Measurements from ENCODE around the gene HDGF. TPM values are rescaled to one million over a fixed set of nuclear protein-coding genes. Genes with fewer than 3 reads are reported as not detected.

HDGF gene
- total and polyA plus RNA-seq, 2 of the 8 experiments (the other 6 are each of a cell fraction or from before 2014, with no cell fraction given) = 145 to 391 TPM

- Histone ChIP-seq H3K4me2 (ENCODE audit: insufficient read depth in 1 of 2, low read depth in 2 of 2, low read length in 2 of 2) (no peak overlapping the region), H3K79me2 (ENCODE audit: control insufficient read depth in 1 of 2, insufficient read depth in 2 of 2, low read length in 2 of 2) (no peaks in the 10 kb centered on the region), H4K8ac (ENCODE audit: extremely low read depth, insufficient read depth, low read length) (no peak overlapping the region), H3K79me1 (ENCODE audit: low read depth, low read length) (peaks cover 3% of the 10 kb centered on the region), H3K23ac (ENCODE audit: insufficient read length) (no peak overlapping the region), H4K5ac (ENCODE audit: insufficient read length, low read depth, low read length) (no peak overlapping the region), H3K4ac (replicated peaks; ENCODE audit: insufficient read length, low read depth, low read length) (no peak overlapping the region), H3K27me3 (replicated peaks in 1 of 4; ENCODE audit: control insufficient read depth in 3 of 4, extremely low read depth in 1 of 4, insufficient read depth in 3 of 4, low read length in 3 of 4) (no peaks in the 10 kb centered on the region), H2AK5ac (ENCODE audit: low read depth, low read length) (no peak overlapping the region), H3K14ac (ENCODE audit: insufficient read length) (no peak overlapping the region), H3K4me1 (replicated peaks in 1 of 4; ENCODE audit: control insufficient read depth in 3 of 4, insufficient read depth in 4 of 4, low read length in 3 of 4) (no peaks in the 10 kb centered on the region), H3K9ac (replicated peaks in 1 of 4; ENCODE audit: extremely low read depth in 1 of 4, low read depth in 3 of 4, low read length in 3 of 4) (no peak overlapping the region), H2BK20ac (ENCODE audit: low read length) (no peak overlapping the region), H3K36me3 (ENCODE audit: control insufficient read depth in 2 of 4, insufficient read depth in 4 of 4, low read length in 3 of 4) (peaks cover 28 to 77% (median 63%) of the 10 kb centered on the region in 4 experiments), H2BK12ac (ENCODE audit: low read depth, low read length) (no peak overlapping the region), H3K23me2 (ENCODE audit: low read depth, low read length) (0 out of 2 replicates have a peak, but pooled peaks cover 2% of the 10 kb centered on the region), H2BK5ac (ENCODE audit: low read depth, low read length) (no peak overlapping the region), H2BK15ac (ENCODE audit: low read length) (no peak overlapping the region), H4K91ac (replicated peaks; ENCODE audit: insufficient read length, low read length) (no peak overlapping the region), H4K20me1 (replicated peaks in 1 of 2; ENCODE audit: control insufficient read depth in 1 of 2, insufficient read depth in 2 of 2, low read length in 2 of 2) (peaks cover 3 to 12% of the 10 kb centered on the region in 2 experiments), H3K18ac (ENCODE audit: extremely low read depth, low read length) (no peak overlapping the region), H3K9me3 (ENCODE audit: insufficient read depth in 2 of 2, low read depth in 1 of 2, low read length in 1 of 2) (no peaks in the 10 kb centered on the region), H3K4me3 (ENCODE audit: extremely low read depth in 1 of 4, insufficient read depth in 2 of 4, low read depth in 3 of 4, low read length in 4 of 4) (no peak overlapping the region), H2AFZ (ENCODE audit: low read length) (no peak overlapping the region), H3K27ac (ENCODE audit: low read depth, low read length) (no peak overlapping the region), H3K56ac (replicated peaks; ENCODE audit: insufficient read length, low read depth, low read length) (no peak overlapping the region), H2BK120ac (replicated peaks; ENCODE audit: low read depth, low read length) (no peak overlapping the region)
- POLR2A ChIA-PET (ENCODE audit: partially characterized antibody) = interaction anchor here (1.5 kb wide), 1 partner anchor 10 kb away, joined by 4 read pairs; no protein-coding TSS in a partner anchor
- FAIRE-seq (no peak), DNase-seq (ENCODE audit: low read depth in 1 of 2, low spot score in 2 of 2) (no peak)
- CTCF ChIA-PET (ENCODE audit: partially characterized antibody) = interaction anchor here (0.6 to 31.8 kb wide), 16 partner anchors 8 to 127 kb away, joined by 3 to 491 read pairs (median 8); partner anchors contain the start of genes INSRR, ISG20L2, METTL25B and NTRK1
- WGBS, 2 experiments (ENCODE audit: extremely low coverage in 1 of 2, insufficient coverage in 1 of 2, insufficient read length in 1 of 2, insufficient replicate concordance in 2 of 2, low coverage in 1 of 2, low lambda C conversion rate in 2 of 2, missing lambda C conversion rate in 1 of 2) = 87% methylated on average over 7 of the region's 7 CpGs; no CpG with 5 or more reads in 1 of the 2 experiments
- no peak for TF ChIP-seq TAF1 (IDR thresholded peaks at IDR 0.05; ENCODE audit: low read depth, low read length)
- TF ChIP-seq FOSL1 (IDR thresholded peaks at IDR 0.05; ENCODE audit: insufficient read depth, low read depth, low read length) = no peak
- TF ChIP-seq TBP (IDR thresholded peaks at IDR 0.05; ENCODE audit: low read depth, low read length) = no peak
- TF ChIP-seq PHF8 (conservative IDR thresholded peaks at IDR 0.05; ENCODE audit: low read depth, low read length) = no peak
- no peak for TF ChIP-seq CHD1 (IDR thresholded peaks at IDR 0.05; ENCODE audit: low read depth, low read length)
- TF ChIP-seq, protein P1, sequence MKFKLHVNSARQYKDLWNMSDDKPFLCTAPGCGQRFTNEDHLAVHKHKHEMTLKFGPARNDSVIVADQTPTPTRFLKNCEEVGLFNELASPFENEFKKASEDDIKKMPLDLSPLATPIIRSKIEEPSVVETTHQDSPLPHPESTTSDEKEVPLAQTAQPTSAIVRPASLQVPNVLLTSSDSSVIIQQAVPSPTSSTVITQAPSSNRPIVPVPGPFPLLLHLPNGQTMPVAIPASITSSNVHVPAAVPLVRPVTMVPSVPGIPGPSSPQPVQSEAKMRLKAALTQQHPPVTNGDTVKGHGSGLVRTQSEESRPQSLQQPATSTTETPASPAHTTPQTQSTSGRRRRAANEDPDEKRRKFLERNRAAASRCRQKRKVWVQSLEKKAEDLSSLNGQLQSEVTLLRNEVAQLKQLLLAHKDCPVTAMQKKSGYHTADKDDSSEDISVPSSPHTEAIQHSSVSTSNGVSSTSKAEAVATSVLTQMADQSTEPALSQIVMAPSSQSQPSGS (IDR thresholded peaks at IDR 0.05; ENCODE audit: low read length) = no peak
- TF ChIP-seq, protein P2, sequence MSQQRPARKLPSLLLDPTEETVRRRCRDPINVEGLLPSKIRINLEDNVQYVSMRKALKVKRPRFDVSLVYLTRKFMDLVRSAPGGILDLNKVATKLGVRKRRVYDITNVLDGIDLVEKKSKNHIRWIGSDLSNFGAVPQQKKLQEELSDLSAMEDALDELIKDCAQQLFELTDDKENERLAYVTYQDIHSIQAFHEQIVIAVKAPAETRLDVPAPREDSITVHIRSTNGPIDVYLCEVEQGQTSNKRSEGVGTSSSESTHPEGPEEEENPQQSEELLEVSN (IDR thresholded peaks at IDR 0.05) = no peak
- no peak for TF ChIP-seq TEAD4 (IDR thresholded peaks at IDR 0.05; ENCODE audit: low read depth, low read length)
Observed at GRCh38 chr1:156794506-156795373, 43.3 kb upstream of the HDGF start.

All from H1 (cell line).